GM18868 (cell line): ENCODE measurements around the gene ACTBL2.

Source experiments
- ATAC-seq: cut with Tn5 transposase; IDR thresholded peaks from one replicate; pipeline ENCODE4 v1.9.1; 2021; ENCODE audit warnings: mild to moderate bottlenecking, moderate library complexity; ENCODE audit not compliant: unreplicated experiment

Gene ACTBL2

GRCh38 chr5:57450991-57451876, 31.4 kb downstream of the ACTBL2 start:
- ATAC-seq = no peak

- ATAC-seq = no peak
Measured at GRCh38 chr5:57448751-57449150, 33.9 kb downstream of the ACTBL2 start.

- ATAC-seq = no peak
Measured at GRCh38 chr5:57448287-57448686, 34.3 kb downstream of the ACTBL2 start.

GRCh38 chr5:57447658-57448057, 35.0 kb downstream of the ACTBL2 start:
- ATAC-seq = no peak

- ATAC-seq = no peak
Measured at GRCh38 chr5:57446966-57447365, 35.6 kb downstream of the ACTBL2 start.

GRCh38 chr5:57445705-57446037, 36.9 kb downstream of the ACTBL2 start:
- no peak for ATAC-seq

GRCh38 chr5:57445006-57445704, 37.5 kb downstream of the ACTBL2 start:
- no peak for ATAC-seq

- peak; percentile 33 for ATAC-seq
Measured at GRCh38 chr5:57442080-57442839, 40.4 kb downstream of the ACTBL2 start.

GRCh38 chr5:57441557-57441956, 41.1 kb downstream of the ACTBL2 start:
- ATAC-seq = no peak

GRCh38 chr5:57439601-57440000, 43.0 kb downstream of the ACTBL2 start:
- no peak for ATAC-seq

GRCh38 chr5:57437976-57438805, 44.4 kb downstream of the ACTBL2 start:
- no peak for ATAC-seq

- ATAC-seq = no peak
Measured at GRCh38 chr5:57436586-57436985, 46.0 kb downstream of the ACTBL2 start.

GRCh38 chr5:57435701-57436134, 46.9 kb downstream of the ACTBL2 start:
- ATAC-seq = no peak

GRCh38 chr5:57434683-57435082, 47.9 kb downstream of the ACTBL2 start:
- ATAC-seq = no peak

GRCh38 chr5:57434227-57434640, 48.4 kb downstream of the ACTBL2 start:
- no peak for ATAC-seq

GRCh38 chr5:57432876-57433275, 49.7 kb downstream of the ACTBL2 start:
- no peak for ATAC-seq

- ATAC-seq = no peak
Measured at GRCh38 chr5:57431759-57432158, 50.9 kb downstream of the ACTBL2 start.
